SH-SY5Y (cell line): ENCODE data around the gene NFATC3.

Experiments
- GATA2 ChIP-seq: IDR thresholded peaks from 2 replicates; pipeline ENCODE4 v1.6.1; 2011; ENCODE audit warnings: mild to moderate bottlenecking, low read depth, low read length
- GATA3 ChIP-seq: IDR thresholded peaks from 2 replicates; pipeline ENCODE4 v1.6.1; 2011; ENCODE audit warnings: low read depth, mild to moderate bottlenecking, low read length, moderate library complexity

The NFATC3 gene

DNA sequence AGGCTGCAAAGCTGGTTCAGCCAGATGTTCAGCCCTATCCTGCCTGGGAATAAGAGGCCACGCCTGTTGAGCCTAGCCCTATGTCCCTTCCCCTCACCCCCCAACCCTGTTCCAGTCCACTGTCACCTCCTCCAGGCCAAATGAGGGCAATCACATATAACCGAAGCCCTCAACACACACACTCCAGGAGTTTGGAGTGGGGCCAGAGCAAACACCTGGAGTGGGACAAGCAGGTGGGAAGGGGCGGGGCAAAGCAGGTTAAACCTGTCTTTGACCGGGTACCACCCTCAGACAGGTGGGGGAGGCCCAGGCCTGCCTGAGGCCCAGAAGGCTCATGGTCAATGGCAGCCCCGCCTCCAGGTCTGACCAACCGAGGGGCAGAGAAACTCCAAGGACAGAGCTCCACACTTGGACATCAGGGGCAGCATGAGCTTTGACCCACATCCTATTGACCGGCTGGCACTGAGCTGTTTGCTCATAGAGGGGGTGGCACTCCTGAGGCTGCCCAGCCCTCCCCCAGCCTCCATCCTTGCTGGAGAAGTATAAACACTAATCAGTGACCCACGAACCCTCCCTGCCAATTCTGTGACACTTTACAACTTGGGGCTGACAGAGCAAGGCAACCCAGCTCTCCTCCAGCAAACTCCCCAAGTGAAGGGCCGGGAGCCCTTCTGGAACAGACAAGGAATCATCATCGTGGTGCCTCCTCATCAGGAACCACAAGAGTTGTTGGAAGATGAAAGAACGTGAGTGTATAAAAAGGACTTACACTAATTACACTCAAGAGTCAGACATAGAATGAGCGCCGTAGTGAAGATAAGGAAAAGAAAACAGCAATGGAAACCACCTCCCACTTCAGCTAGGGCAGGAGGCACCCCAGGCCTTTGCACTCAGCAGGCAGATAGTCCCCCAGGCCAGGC is 149.3 kb downstream of the NFATC3 start:
- TF ChIP-seq GATA3 = no peak
- no peak for TF ChIP-seq GATA2

DNA sequence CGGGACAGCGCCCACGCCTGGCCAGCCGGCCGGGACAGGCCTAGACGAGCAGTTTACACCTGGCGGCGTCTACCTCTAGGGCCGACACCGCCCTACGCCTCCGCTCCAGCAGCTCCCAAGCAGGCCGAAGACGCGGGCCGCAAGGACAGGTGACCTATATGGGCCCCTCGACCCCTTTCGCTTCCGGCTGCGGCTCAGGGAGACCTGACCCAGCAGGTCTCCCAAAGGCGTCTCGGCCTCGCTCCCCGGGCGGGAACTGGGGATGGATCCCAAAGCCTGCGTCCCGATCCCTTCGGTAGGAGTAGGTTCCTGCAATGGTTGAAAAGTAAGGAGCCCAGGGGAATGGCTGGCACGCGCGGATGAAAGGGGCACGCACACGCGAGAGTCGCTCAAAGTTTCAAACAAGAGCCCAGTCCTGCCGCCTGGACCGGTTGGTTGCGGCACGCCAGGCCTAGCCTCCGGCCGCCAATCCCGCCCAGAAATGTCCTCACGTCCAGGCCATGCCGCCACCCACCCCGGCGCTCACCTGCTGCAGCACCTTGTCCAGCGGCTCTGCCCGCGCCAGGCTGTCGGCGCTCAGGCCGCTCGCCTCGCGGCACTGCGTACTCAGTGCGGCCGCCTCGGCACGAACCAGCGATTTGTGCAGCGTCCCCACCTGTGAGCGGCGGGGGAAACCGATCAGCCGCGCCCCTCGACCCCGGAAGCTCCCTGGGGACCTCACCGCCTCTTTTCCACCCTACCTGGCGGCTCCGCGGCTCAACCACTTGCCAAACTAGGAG is 150.1 kb downstream of the NFATC3 start:
- no peak for TF ChIP-seq GATA2
- TF ChIP-seq GATA3 = no peak

DNA sequence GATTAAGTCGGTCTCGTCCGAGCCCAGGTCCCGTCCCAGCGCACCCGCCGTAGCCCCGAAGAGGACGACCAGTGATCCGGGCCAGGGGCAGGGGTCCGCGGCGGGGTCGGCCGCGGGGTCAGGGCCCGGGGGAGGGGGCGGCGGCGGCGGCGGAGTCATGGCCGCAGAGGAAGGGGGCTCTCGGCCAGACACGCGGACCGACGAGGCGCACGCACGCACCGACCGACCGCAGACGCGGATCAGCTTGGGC is 150.6 kb downstream of the NFATC3 start, which contains the start of gene ESRP2:
Gene ESRP2 (minus strand): TSS at position 241 of the 250 bp plus-strand sequence. CDS start 82 bp downstream, at position 159.
- TF ChIP-seq GATA2 = no peak
- TF ChIP-seq GATA3 = no peak

DNA sequence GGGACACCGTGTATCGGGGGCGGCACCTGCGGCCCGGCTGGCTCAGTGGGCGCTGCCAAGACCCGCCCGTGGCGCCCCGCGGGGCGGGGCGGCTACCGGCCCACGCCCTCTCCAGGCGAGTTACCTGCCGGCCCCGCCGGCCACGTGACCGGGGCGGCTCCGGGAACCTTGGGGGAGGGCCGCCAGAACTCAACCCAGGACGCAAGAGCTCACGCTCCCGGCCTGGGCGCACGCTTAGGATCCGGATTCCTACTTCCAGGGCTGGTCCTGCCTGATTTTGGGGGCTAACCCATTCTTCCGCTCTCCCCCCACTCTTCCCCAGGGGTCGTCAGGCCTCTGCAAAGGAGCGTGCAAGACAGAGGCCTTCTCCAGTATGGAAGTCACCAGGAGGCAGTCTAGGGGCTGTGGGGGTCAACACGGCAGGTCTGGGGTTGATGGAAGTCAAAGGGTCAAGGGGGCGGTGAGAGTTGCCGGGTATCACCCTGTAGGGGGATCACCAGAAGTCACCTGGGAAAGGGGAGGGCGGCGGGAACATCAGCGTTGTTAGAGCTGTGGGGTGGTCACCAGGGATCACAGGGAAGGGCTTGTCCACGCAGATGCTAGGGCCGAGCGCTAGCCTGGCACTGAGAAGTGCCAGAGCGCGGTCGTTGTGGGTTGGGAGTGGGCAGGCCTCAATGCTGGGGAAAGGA is 151.1 kb downstream of the NFATC3 start:
- TF ChIP-seq GATA2 (no peak), GATA3 (no peak)

DNA sequence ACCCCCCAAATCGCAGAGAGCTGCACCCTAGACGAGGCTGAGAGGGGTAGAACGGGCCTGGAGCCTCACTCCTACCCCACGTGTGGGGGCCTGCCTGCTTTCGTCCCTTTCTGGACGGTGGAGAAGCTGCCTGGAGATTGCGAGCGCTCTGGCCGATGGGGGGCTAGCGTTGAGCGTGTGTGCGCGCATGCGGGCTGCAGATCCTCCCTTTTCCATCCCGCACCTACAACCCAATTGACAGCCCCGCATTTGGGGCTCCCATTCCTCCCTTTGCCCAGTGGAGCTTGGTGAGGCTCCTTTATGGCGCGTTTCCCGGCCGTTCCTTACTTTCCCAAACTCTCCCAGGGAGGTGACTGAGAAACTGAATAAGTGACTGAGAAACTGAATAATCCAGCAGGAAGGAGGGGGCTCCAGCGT is 151.7 kb downstream of the NFATC3 start:
- TF ChIP-seq GATA2 (no peak), GATA3 (no peak)

DNA sequence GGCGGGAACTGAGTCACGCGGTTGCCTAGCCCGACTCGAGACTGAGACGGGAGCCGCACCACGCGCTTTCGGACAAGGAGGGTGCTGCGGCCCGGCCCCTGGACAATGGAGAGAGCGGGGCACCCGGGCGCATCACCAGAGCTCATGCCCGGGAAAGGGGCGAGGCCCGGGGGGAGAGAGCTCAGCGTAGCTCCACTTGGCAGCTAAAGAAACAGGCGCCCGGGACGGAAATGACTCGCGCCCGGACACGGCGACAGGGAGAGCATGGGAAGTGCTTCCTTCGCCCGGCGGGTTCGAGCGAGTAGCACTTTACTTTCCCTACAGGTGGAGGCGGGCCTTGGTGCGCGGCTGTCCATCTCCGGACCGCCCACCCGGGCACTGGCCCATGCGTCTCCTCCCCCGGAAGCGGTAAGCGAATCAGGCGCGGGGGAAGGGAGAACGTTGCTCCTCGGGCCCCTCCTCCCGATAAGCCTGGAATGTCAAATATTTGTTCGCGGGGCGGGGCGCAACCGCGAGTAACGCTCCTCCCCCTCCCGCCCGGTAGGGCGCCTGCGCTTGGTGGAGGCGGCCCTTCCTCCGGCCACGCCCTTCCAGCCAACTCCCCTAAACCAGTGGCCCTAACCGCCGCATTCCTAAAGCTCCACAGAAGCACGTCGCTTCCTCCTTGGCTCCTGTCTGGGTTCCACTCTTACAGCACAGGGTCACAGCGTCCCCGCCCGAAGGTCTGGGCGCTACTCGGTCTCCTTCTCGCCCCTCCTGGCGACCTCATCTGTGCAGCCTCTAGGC is 152.3 kb downstream of the NFATC3 start:
- TF ChIP-seq GATA2 (peak; percentile 70), GATA3 (no peak)

DNA sequence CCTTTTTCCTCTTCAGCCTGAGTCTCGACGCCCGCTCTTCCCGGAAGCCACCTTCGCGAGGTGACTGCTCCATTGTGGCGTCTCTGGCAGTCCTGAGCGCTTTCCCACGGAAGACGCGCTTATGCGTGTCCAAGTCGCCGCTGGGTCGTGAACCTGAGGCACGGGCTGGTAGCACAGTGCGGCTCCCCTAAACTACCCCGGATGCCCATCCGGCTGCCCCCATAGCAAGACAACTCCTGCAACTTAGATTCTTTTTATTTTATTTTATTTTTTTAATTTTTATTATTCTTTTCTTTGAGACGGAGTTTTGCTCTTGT is 152.8 kb downstream of the NFATC3 start:
- TF ChIP-seq GATA3 = no peak
- TF ChIP-seq GATA2 = no peak

DNA sequence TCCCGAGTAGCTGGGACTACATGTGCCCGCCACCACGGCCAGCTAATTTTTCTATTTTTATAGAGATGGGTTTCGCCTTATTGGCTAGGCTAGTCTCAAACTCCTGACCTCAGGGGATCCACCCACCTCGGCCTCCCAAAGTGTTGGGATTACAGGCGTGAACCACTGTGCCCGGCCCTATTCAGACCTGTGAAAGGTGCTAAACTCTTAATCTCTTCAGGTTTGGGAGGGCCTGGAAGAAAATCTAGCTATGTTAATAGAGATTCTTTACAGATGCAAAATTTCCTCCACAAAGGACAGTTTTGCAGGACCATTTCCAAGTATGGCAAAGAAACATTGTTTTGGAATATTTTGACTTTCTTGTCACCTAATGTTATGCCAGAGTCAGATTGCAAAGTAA is 156.9 kb downstream of the NFATC3 start:
- TF ChIP-seq GATA2 (no peak), GATA3 (no peak)

DNA sequence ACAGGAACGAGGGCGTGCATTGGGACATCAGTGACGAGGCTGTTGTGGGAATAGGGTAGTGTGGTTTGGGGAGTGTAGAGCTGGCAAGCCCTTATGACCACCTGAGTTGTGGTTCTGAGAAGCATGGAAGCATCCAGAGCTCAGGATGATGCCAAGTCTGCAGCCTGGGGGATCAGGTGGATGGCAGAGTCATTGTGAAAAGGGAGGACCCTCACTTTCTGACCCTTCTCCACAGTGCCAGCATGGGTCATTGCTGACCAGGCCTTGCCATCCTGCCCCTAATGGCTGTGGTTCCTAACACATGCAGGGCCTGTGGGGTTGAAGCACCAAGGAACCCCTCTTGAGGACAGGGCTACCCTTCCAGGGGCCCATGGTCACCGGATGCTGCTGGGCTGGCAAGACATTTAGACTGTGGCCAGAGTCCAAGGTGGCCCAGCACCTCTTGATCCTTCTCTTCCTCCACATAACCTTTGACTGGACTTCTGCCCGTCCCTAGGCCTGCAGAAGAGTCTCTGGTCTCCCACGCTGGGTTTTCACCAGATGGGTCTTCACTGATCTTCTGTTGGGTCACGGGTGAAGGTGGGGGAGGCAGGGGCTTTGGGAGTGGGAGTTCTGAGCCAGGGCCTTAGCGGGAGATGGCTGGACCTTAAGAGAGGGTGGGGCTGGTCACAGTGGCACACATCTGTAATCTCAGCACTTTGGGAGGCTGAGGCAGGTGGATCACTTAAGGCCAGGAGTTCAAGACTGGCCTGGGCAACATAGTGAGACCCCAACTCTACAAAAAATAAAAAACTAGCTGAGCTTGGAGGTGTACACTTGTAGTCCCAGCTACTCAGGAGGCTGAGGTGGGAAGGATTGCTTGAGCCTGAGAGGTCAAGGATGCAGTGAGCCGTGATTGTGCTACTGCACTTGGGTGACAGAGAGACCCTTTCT is 158.0 kb downstream of the NFATC3 start:
- TF ChIP-seq GATA3 (no peak), GATA2 (no peak)

DNA sequence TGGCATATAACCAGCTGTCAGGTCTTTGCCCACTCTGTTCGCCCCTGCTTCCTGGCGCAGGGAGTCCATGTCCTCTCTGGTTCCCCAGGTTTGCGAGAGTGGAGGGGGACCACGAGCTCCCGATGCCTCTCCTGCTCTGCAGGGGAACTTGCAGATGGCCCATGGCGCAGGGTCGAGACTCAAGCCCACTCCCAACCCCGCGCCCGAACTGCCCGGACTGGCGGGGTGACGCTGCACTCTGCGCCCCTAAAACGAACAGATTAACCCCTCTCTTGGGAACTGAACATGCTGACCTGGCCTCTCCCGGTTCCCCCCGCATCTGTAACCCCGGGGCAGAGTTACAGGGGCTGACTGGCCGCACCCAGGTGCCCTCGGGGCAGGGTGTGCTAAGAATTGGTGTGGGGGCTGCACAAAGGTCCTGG is 159.3 kb downstream of the NFATC3 start:
- no peak for TF ChIP-seq GATA2
- TF ChIP-seq GATA3 = no peak

DNA sequence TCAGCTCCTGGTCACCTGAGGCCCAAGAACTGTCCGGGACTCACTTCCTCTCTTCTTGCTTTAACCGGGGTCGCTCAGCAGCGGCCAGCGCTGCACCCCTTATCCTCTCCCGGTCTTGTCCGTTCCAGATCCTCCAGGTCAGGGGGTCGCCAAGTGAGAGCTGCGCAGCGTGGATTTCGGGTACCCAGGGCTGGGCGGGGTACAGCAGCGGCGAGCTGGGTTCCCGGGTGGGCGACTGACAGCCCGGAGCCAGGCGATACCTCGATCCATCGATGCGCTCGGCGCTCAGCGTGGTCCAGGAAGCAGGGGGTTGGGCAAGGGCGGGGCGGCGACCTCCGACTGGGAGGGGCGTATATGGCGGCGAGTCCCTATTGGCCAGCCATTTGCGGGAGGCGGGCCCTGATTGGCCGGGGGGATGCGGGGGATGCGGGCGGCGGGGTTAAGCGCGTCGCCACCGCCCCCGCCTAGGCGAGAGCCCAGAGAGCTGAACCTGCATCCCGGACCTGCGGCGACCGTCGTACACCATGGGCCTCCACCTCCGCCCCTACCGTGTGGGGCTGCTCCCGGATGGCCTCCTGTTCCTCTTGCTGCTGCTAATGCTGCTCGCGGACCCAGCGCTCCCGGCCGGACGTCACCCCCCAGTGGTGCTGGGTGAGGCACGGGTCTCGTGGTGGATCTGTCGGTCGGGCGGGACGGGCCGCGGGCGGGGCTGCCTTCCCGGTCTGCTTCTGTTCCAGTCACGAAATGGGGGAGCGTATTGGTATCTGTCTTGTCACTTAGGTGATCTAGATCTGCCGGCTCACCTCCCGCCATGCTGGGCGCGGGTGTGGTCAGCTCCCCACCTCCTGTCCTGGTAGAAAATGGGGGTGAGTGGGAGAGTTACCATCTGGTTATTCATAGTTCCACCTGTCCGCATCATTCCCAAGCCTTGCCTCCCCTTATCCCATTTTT is 160.0 kb downstream of the NFATC3 start, which contains the start of gene PLA2G15:
Gene PLA2G15 (plus strand): TSS at position 471 of the 951 bp plus-strand sequence. CDS start 54 bp downstream, at position 525.
- TF ChIP-seq GATA3 (no peak), GATA2 (no peak)

DNA sequence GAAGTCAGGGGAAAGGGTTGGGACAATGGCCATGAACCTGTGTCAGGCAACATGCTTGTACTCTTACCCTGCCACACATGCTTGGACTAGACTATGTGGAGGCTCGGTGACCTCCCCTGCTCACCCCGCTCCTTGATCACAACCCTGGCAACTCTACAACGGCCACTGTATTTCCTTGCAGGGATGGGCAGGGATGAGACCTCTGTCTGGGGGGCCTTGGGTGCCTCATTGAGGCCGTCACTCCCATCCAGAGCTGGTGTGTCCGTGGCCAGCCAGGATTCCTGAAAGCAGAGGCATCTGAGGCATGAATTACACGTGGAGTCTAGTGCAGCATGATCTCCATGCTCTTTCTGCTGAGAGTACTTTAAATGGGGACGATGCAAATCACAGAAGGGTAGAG is 161.0 kb downstream of the NFATC3 start:
- no peak for TF ChIP-seq GATA3
- TF ChIP-seq GATA2 = no peak
